RPMI8226 (cell line): ENCODE results near the gene IFI27L2.

Experiments used
- DNase-seq: peaks from one replicate; pipeline ENCODE4 v3.0.0-alpha.2; 2015

Gene IFI27L2

DNA sequence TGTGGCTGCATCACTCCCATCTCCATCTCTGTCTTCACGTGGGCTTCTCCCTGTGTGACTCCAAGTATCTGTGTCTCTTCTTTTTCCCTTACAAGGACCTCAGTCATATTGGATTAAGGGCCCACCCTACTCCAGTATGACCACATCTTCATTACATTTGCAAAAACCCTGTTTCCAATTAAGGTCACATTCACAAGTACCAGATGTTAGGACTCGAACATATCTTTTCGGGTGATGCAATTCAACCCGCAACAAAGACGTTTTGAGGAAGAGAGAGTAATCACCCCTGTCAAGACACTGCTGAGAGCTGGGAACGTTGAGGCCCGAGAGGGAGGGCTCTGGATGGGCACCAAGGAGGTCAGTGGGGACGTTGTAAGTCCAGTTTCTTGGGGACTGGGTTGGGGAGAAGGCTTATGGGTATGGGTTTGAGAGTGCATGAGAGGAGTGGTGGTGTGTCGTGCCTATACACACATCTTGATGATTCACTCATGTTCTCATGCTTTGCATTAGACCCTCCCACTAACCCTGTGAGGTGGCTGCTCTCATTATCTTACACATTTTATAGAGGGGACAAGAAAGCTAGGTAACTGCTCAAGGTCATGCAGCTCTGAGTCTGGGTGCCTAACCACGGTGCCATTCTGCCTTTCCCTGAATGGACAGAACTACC is 30.9 kb downstream of the IFI27L2 start:
- no peak for DNase-seq

- DNase-seq: no peak
Observed at GRCh38 chr14:94097091-94097490, 32.3 kb downstream of the IFI27L2 start.

GRCh38 chr14:94093418-94093817 is 36.0 kb downstream of the IFI27L2 start:
- DNase-seq: no peak

- no peak for DNase-seq
Observed at GRCh38 chr14:94089479-94089878, 39.9 kb downstream of the IFI27L2 start.

DNA sequence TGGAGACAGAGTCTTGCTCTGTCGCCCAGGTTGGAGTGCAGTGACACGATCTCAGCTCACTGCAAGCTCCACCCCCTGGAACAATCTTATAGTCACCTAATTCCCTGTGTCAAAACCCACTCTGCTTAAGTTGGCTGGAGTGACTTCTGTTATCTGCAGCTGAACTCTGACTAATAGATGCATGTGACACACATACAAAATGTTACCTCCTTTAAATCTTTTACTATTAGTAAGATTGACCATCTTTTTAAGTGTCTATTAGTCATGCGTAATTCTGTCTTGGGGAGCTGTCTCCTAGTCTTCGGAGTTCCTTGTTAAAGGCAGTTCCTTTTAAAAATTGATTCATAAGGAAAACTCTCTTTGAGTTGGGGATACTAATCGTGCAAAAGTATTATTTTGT is 40.9 kb downstream of the IFI27L2 start:
- DNase-seq: no peak

GRCh38 chr14:94087891-94088290 is 41.5 kb downstream of the IFI27L2 start:
- no peak for DNase-seq

DNA sequence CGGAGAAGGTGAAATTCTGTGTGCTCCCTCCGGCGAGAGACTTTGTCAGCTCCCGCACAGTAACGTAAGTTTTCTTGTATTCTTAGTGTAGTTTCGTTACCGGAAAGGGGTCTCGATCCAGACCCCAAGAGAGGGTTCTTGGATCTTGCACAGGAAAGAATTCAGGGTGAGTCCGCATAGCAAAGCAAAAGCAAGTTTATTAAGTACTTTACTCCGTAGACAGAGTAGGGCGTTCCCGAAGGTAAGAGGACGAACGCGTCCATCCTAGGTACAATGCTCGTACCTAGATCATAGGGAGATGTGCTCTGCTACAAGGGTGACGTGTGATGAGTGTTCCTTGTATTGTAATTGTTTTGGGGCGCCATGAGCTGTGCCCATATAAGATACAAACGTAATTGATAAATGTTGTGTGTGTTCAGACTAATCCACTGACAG is 48.0 kb downstream of the IFI27L2 start:
- no peak for DNase-seq

GRCh38 chr14:94080621-94081385 is 48.6 kb downstream of the IFI27L2 start, which contains the start of the genes DDX24 and IFI27L1:
TSS of gene DDX24 (minus strand) at chr14:94081202. CDS start at chr14:94079742, 1,460 bp downstream.
TSS of gene IFI27L1 (plus strand) at chr14:94081310. CDS start at chr14:94096938, 15,628 bp downstream.
- DNase-seq: peak; percentile 95

- no peak for DNase-seq
Observed at GRCh38 chr14:94079891-94080620, 49.3 kb downstream of the IFI27L2 start.

DNA sequence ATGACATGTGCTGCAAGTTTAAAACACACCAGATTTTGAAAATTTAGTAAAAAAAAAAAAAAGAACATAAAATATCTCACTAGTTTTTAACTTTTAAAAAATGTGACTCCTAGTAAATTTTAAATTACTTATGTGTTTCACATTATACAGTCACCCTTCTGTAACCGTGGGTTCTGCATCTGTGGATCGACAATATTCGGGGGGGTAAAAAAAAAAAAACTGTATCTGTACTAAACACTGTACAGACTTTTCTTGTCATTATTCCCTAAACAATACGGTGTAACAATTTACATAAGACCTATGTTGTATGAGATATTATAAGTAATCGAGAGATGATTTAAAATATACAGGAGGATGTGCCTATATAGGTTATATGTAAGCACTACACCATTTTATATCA is 51.6 kb downstream of the IFI27L2 start:
- DNase-seq: no peak
